ENCODE measurements around the gene HMGCLL1. TPM values are rescaled to one million over a fixed set of nuclear protein-coding genes. Genes with fewer than 3 reads are reported as not detected.

Gene HMGCLL1
- total RNA-seq, 1 experiment from 2014 or later, result 0.39 TPM

GRCh38 chr6:55474382-55474781, 104.6 kb downstream of the HMGCLL1 start:
- Histone ChIP-seq H2AFZ (no peak overlapping the region), H3K27me3 (ENCODE audit: insufficient read depth, low read depth) (no peaks in the 10 kb centered on the region), H3K36me3 (ENCODE audit: low read depth) (no peaks in the 10 kb centered on the region), H3K4me2 (no peak overlapping the region), H3K9me3 (ENCODE audit: insufficient read depth, low read depth) (no peaks in the 10 kb centered on the region), H3K27ac (no peak overlapping the region), H3K9me2 (ENCODE audit: insufficient read depth) (no peaks in the 10 kb centered on the region), H3K4me3 (no peak overlapping the region), H3F3A (ENCODE audit: insufficient read depth, low read depth) (no peaks in the 10 kb centered on the region), H3K4me1 (replicated peaks; ENCODE audit: insufficient read depth) (no peaks in the 10 kb centered on the region), H4K20me1 (ENCODE audit: insufficient read depth) (no peaks in the 10 kb centered on the region), H3K79me2 (ENCODE audit: low read depth) (no peaks in the 10 kb centered on the region)
- ChIA-PET POLR2A (ENCODE audit: unreplicated experiment) (no interaction called here), CTCF (no interaction called here)
- BruUV-seq (replicated peaks), result no TSS peak
- DNase-seq, result no peak
- intact Hi-C loops (cut with micrococcal nuclease; ENCODE audit: unreplicated experiment), result no loop called here
- TF ChIP-seq, protein P1, sequence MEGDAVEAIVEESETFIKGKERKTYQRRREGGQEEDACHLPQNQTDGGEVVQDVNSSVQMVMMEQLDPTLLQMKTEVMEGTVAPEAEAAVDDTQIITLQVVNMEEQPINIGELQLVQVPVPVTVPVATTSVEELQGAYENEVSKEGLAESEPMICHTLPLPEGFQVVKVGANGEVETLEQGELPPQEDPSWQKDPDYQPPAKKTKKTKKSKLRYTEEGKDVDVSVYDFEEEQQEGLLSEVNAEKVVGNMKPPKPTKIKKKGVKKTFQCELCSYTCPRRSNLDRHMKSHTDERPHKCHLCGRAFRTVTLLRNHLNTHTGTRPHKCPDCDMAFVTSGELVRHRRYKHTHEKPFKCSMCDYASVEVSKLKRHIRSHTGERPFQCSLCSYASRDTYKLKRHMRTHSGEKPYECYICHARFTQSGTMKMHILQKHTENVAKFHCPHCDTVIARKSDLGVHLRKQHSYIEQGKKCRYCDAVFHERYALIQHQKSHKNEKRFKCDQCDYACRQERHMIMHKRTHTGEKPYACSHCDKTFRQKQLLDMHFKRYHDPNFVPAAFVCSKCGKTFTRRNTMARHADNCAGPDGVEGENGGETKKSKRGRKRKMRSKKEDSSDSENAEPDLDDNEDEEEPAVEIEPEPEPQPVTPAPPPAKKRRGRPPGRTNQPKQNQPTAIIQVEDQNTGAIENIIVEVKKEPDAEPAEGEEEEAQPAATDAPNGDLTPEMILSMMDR (conservative IDR thresholded peaks at IDR 0.05), result no peak
- no peak for TF ChIP-seq EZH2 (IDR thresholded peaks at IDR 0.05; ENCODE audit: low read depth)

GRCh38 chr6:55473722-55474121, 105.3 kb downstream of the HMGCLL1 start:
- Histone ChIP-seq H4K20me1 (ENCODE audit: insufficient read depth) (no peaks in the 10 kb centered on the region), H3K9me2 (ENCODE audit: insufficient read depth) (no peaks in the 10 kb centered on the region), H3K4me1 (replicated peaks; ENCODE audit: insufficient read depth) (no peaks in the 10 kb centered on the region), H3F3A (ENCODE audit: insufficient read depth, low read depth) (no peaks in the 10 kb centered on the region), H3K4me2 (no peak overlapping the region), H2AFZ (no peak overlapping the region), H3K27me3 (ENCODE audit: insufficient read depth, low read depth) (no peaks in the 10 kb centered on the region), H3K27ac (no peak overlapping the region), H3K4me3 (no peak overlapping the region), H3K79me2 (ENCODE audit: low read depth) (no peaks in the 10 kb centered on the region), H3K9me3 (ENCODE audit: insufficient read depth, low read depth) (no peaks in the 10 kb centered on the region), H3K36me3 (ENCODE audit: low read depth) (no peaks in the 10 kb centered on the region)
- no peak for DNase-seq
- TF ChIP-seq, protein P1 (conservative IDR thresholded peaks at IDR 0.05), result no peak
- no peak for TF ChIP-seq EZH2 (IDR thresholded peaks at IDR 0.05; ENCODE audit: low read depth)
- POLR2A ChIA-PET (ENCODE audit: unreplicated experiment), result no interaction called here
- no TSS peak for BruUV-seq (replicated peaks)
- CTCF ChIA-PET, result no interaction called here
- intact Hi-C loops (cut with micrococcal nuclease; ENCODE audit: unreplicated experiment), result no loop called here

GRCh38 chr6:55469951-55470366, 109.0 kb downstream of the HMGCLL1 start:
- Histone ChIP-seq H3K27ac (no peak overlapping the region), H3K27me3 (ENCODE audit: insufficient read depth, low read depth) (no peaks in the 10 kb centered on the region), H3K4me2 (no peak overlapping the region), H3K9me3 (ENCODE audit: insufficient read depth, low read depth) (no peaks in the 10 kb centered on the region), H2AFZ (no peak overlapping the region), H3K9me2 (ENCODE audit: insufficient read depth) (no peaks in the 10 kb centered on the region), H4K20me1 (ENCODE audit: insufficient read depth) (no peaks in the 10 kb centered on the region), H3K36me3 (ENCODE audit: low read depth) (no peaks in the 10 kb centered on the region), H3K4me3 (no peak overlapping the region), H3K4me1 (replicated peaks; ENCODE audit: insufficient read depth) (no peaks in the 10 kb centered on the region), H3K79me2 (ENCODE audit: low read depth) (no peaks in the 10 kb centered on the region), H3F3A (ENCODE audit: insufficient read depth, low read depth) (no peaks in the 10 kb centered on the region)
- ChIA-PET POLR2A (ENCODE audit: unreplicated experiment) (no interaction called here), CTCF (no interaction called here)
- no TSS peak for BruUV-seq (replicated peaks)
- TF ChIP-seq, protein P1 (conservative IDR thresholded peaks at IDR 0.05), result no peak
- TF ChIP-seq EZH2 (IDR thresholded peaks at IDR 0.05; ENCODE audit: low read depth), result no peak
- no peak for DNase-seq
- intact Hi-C loops (cut with micrococcal nuclease; ENCODE audit: unreplicated experiment), result no loop called here

Data from PC-9 (cell line).